ENCODE measurements around the gene GDF7. TPM values are rescaled to one million over a fixed set of nuclear protein-coding genes. Genes with fewer than 3 reads are reported as not detected.
A peak's percentile ranks its signal among the peaks of the same experiment; 100 is the strongest.

GDF7 gene
- total and polyA plus RNA-seq, 2 of the 8 experiments (the other 6 are each of a cell fraction or from before 2014, with no cell fraction given) = 0.04 to 0.06 TPM

GRCh38 chr2:20650877-20651730, 15.8 kb upstream of the GDF7 start, which contains the start of gene HS1BP3:
TSS of gene HS1BP3 (minus strand) at chr2:20651098. CDS start at chr2:20651063, 35 bp downstream.
- Histone ChIP-seq H2AK5ac (ENCODE audit: low read depth, low read length) (no peak within 1 kb of the TSS), H3K36me3 (ENCODE audit: control insufficient read depth in 2 of 4, insufficient read depth in 4 of 4, low read length in 3 of 4) (no peaks in the 10 kb centered on the region), H3K9me3 (ENCODE audit: insufficient read depth in 2 of 2, low read depth in 1 of 2, low read length in 1 of 2) (no peaks in the 10 kb centered on the region), H3K56ac (replicated peaks; ENCODE audit: insufficient read length, low read depth, low read length) (peak within 1 kb of the TSS; percentile 62), H2BK120ac (replicated peaks; ENCODE audit: low read depth, low read length) (no peak within 1 kb of the TSS), H3K23me2 (ENCODE audit: low read depth, low read length) (peaks cover 7% of the 10 kb centered on the region; the same call in 1 of the 2 replicates), H2AFZ (ENCODE audit: low read length) (peak within 1 kb of the TSS; percentile 77), H3K14ac (ENCODE audit: insufficient read length) (no peak within 1 kb of the TSS), H3K79me1 (ENCODE audit: low read depth, low read length) (no peaks in the 10 kb centered on the region), H3K4me2 (ENCODE audit: insufficient read depth in 1 of 2, low read depth in 2 of 2, low read length in 2 of 2) (peak within 1 kb of the TSS; percentile 70 to 82), H3K4ac (replicated peaks; ENCODE audit: insufficient read length, low read depth, low read length) (no peak within 1 kb of the TSS), H3K9ac (replicated peaks in 1 of 4; ENCODE audit: extremely low read depth in 1 of 4, low read depth in 3 of 4, low read length in 3 of 4) (peak within 1 kb of the TSS; percentile 36 to 65 (median 52); a peak in 6 of 7 replicates), H2BK20ac (ENCODE audit: low read length) (no peak within 1 kb of the TSS), H2BK5ac (ENCODE audit: low read depth, low read length) (no peak within 1 kb of the TSS; the same call in 1 of the 2 replicates), H2BK12ac (ENCODE audit: low read depth, low read length) (peak within 1 kb of the TSS; percentile 13; the same call in 1 of the 2 replicates), H3K79me2 (ENCODE audit: control insufficient read depth in 1 of 2, insufficient read depth in 2 of 2, low read length in 2 of 2) (no peaks in the 10 kb centered on the region), H3K27me3 (replicated peaks in 1 of 4; ENCODE audit: control insufficient read depth in 3 of 4, extremely low read depth in 1 of 4, insufficient read depth in 3 of 4, low read length in 3 of 4) (peaks cover 0 to 4% (median under 1%) of the 10 kb centered on the region in 4 experiments; a peak in 4 of 7 replicates), H4K8ac (ENCODE audit: extremely low read depth, insufficient read depth, low read length) (peak within 1 kb of the TSS; percentile 91; the same call in 1 of the 2 replicates), H2BK15ac (ENCODE audit: low read length) (no peak within 1 kb of the TSS; the same call in 1 of the 2 replicates), H4K91ac (replicated peaks; ENCODE audit: insufficient read length, low read length) (peak within 1 kb of the TSS; percentile 96), H3K27ac (ENCODE audit: low read depth, low read length) (no peak within 1 kb of the TSS), H3K18ac (ENCODE audit: extremely low read depth, low read length) (peak within 1 kb of the TSS; percentile 51; the same call in 1 of the 2 replicates), H4K5ac (ENCODE audit: insufficient read length, low read depth, low read length) (peak within 1 kb of the TSS; percentile 33), H3K23ac (ENCODE audit: insufficient read length) (no peak within 1 kb of the TSS), H3K4me1 (replicated peaks in 1 of 4; ENCODE audit: control insufficient read depth in 3 of 4, insufficient read depth in 4 of 4, low read length in 3 of 4) (peaks cover 0 to 11% (median 7%) of the 10 kb centered on the region in 4 experiments; a peak in 5 of 7 replicates), H3K4me3 (ENCODE audit: extremely low read depth in 1 of 4, insufficient read depth in 2 of 4, low read depth in 3 of 4, low read length in 4 of 4) (peak within 1 kb of the TSS; percentile 47 to 68 (median 56)), H4K20me1 (replicated peaks in 1 of 2; ENCODE audit: control insufficient read depth in 1 of 2, insufficient read depth in 2 of 2, low read length in 2 of 2) (no peaks in the 10 kb centered on the region)
- 5% methylated on average over 55 of the region's 72 CpGs; no CpG with 5 or more reads in 1 of the 2 experiments for WGBS, 2 experiments (ENCODE audit: extremely low coverage in 1 of 2, insufficient coverage in 1 of 2, insufficient read length in 1 of 2, insufficient replicate concordance in 2 of 2, low coverage in 1 of 2, low lambda C conversion rate in 2 of 2, missing lambda C conversion rate in 1 of 2)
- no peak for FAIRE-seq
- ChIA-PET CTCF (ENCODE audit: partially characterized antibody) (interaction anchor here (0.5 to 13.1 kb wide), 32 partner anchors 9 to 770 kb away, joined by 3 to 261 read pairs (median 6); partner anchors contain the start of gene RHOB), POLR2A (ENCODE audit: partially characterized antibody) (interaction anchor here (0.6 to 2.7 kb wide), 10 partner anchors 8 to 218 kb away, joined by 3 to 19 read pairs (median 4); partner anchors contain the start of genes GDF7 and RHOB)
- DNase-seq (ENCODE audit: low read depth in 1 of 2, low spot score in 2 of 2) = peak in 1 of 2 experiments; percentile 91
- TF ChIP-seq JUN (IDR thresholded peaks at IDR 0.05; ENCODE audit: low read depth, low read length) = no peak
- TF ChIP-seq YY1 (IDR thresholded peaks at IDR 0.05; ENCODE audit: low read depth, low read length) = no peak
- TF ChIP-seq BCL11A (IDR thresholded peaks at IDR 0.05; ENCODE audit: low read depth in 2 of 2, low read length in 2 of 2) = no peak
- TF ChIP-seq CTBP2 (IDR thresholded peaks at IDR 0.05; ENCODE audit: borderline replicate concordance, insufficient read depth, insufficient read length, low read length) = no peak
- no peak for TF ChIP-seq RFX5 (IDR thresholded peaks at IDR 0.05; ENCODE audit: borderline replicate concordance, low read depth, low read length)
- no peak; the same call in 1 of the 2 replicates for TF ChIP-seq RBBP5 (IDR thresholded peaks at IDR 0.05; ENCODE audit: borderline replicate concordance, low read depth, low read length)
- peak in 2 of 3 experiments; percentile 87 to 92; a peak in 3 of 4 replicates for TF ChIP-seq CTCF (IDR thresholded peaks at IDR 0.05; ENCODE audit: control extremely low read depth in 1 of 3, insufficient read depth in 1 of 3, low read depth in 1 of 3, low read length in 3 of 3)

All from H1 (cell line).